ENCODE results near the gene EIF5. TPM values are rescaled to one million over a fixed set of nuclear protein-coding genes. Genes with fewer than 3 reads are reported as not detected.

The EIF5 gene
- total RNA-seq, 4 donors from 2014 or later, result 157 to 273 (median 211) TPM

- Histone ChIP-seq H3K4me3 (no peak overlapping the region), H3K4me1 (no peaks in the 10 kb centered on the region), H3K9me3 (no peaks in the 10 kb centered on the region), H3K27ac (no peak overlapping the region), H3K27me3 (peaks cover 0 to 48% (median 0%) of the 10 kb centered on the region in 4 donors), H3K36me3 (no peaks in the 10 kb centered on the region)
- 26% methylated on average over 8 to 10 of the region's 10 CpGs for WGBS, 2 donors
- intact Hi-C loops (cut with DNase I), result loop anchor here (5.0 to 10.0 kb wide), 3 partner anchors 108 to 215 kb away; no protein-coding TSS in a partner anchor
- TF ChIP-seq CTCF (IDR thresholded peaks at IDR 0.05) (peak; percentile 72 to 96 (median 93)), POLR2A (IDR thresholded peaks at IDR 0.05) (no peak)
- no peak for DNase-seq
Observed at GRCh38 chr14:103292426-103293374, 41.3 kb upstream of the EIF5 start.

- H3K27me3 ChIP-seq, result peaks cover 0 to 42% (median 0%) of the 10 kb centered on the region in 4 donors
- H3K9me3 ChIP-seq, result no peaks in the 10 kb centered on the region
- no peaks in the 10 kb centered on the region for H3K36me3 ChIP-seq
- TF ChIP-seq CTCF (IDR thresholded peaks at IDR 0.05) (no peak), POLR2A (IDR thresholded peaks at IDR 0.05) (no peak)
- 43 to 56% methylated on average over 4 to 7 of the region's 7 CpGs for WGBS, 2 donors
- H3K27ac ChIP-seq, result no peak overlapping the region
- no peak for DNase-seq
- no peaks in the 10 kb centered on the region for H3K4me1 ChIP-seq
- intact Hi-C loops (cut with DNase I), result loop anchor here (5.0 to 10.0 kb wide), 3 partner anchors 109 to 216 kb away; no protein-coding TSS in a partner anchor
- no peak overlapping the region for H3K4me3 ChIP-seq
Observed at GRCh38 chr14:103293465-103293864, 40.6 kb upstream of the EIF5 start.

GRCh38 chr14:103294091-103294490, 39.9 kb upstream of the EIF5 start:
- intact Hi-C loops (cut with DNase I), result loop anchor here (5.0 to 10.0 kb wide), 3 partner anchors 109 to 217 kb away; no protein-coding TSS in a partner anchor
- H3K27ac ChIP-seq, result no peak overlapping the region
- no peak for DNase-seq
- H3K36me3 ChIP-seq, result no peaks in the 10 kb centered on the region
- H3K9me3 ChIP-seq, result no peaks in the 10 kb centered on the region
- H3K4me1 ChIP-seq, result no peaks in the 10 kb centered on the region
- H3K4me3 ChIP-seq, result no peak overlapping the region
- 77 to 84% methylated on average over 5 to 8 of the region's 11 CpGs for WGBS, 2 donors
- TF ChIP-seq CTCF (IDR thresholded peaks at IDR 0.05) (no peak), POLR2A (IDR thresholded peaks at IDR 0.05) (no peak)
- peaks cover 0 to 42% (median 0%) of the 10 kb centered on the region in 4 donors for H3K27me3 ChIP-seq

- no peak for DNase-seq
- intact Hi-C loops (cut with DNase I), result loop anchor here (10.0 kb wide), 1 partner anchor 111 kb away; no protein-coding TSS in a partner anchor
- H3K27ac ChIP-seq, result peak overlapping the region in 2 of 4 donors; percentile 61 to 68
Observed at GRCh38 chr14:103296007-103296406, 38.0 kb upstream of the EIF5 start.

More at GRCh38 chr14:103296007-103296406, 38.0 kb upstream of the EIF5 start:
- TF ChIP-seq CTCF (IDR thresholded peaks at IDR 0.05) (no peak), POLR2A (IDR thresholded peaks at IDR 0.05) (no peak)
- H3K9me3 ChIP-seq, result no peaks in the 10 kb centered on the region
- H3K4me1 ChIP-seq, result no peaks in the 10 kb centered on the region
- H3K36me3 ChIP-seq, result no peaks in the 10 kb centered on the region
- no peak overlapping the region for H3K4me3 ChIP-seq
- H3K27me3 ChIP-seq, result peaks cover 0 to 32% (median 0%) of the 10 kb centered on the region in 4 donors

All from esophagus squamous epithelium (tissue), 5 donors.